Measurements from ENCODE around the gene STK11.

The STK11 gene

DNA sequence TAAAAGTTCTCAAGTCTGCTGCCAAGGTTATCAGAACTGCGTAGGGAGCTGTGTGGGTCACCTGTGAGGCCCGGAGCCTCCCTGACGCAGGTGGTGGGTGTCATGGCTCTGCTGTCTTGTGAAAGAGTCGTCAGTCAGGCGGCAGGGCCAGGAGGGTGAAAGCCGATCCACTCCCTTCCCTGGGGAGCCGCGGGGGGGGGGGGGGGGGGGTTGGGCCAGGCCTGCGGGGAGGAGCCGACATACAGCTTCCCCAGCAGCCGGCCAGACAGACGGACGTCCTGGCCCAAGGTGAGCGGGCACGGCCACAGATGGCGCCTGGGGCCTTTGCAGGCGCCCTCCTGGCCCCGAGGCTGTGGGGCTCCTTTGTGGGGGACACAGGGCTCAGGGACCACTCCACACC, 43.9 kb upstream of the STK11 start:
- Histone ChIP-seq H3F3A (ENCODE audit: insufficient read depth, low read length) (no peaks in the 10 kb centered on the region), H2AFZ (ENCODE audit: low read length) (no peak overlapping the region), H3K79me2 (ENCODE audit: low read length) (peaks cover 69% of the 10 kb centered on the region), H3K9me2 (replicated peaks; ENCODE audit: insufficient read depth, low read length) (no peaks in the 10 kb centered on the region), H3K36me3 (replicated peaks; ENCODE audit: insufficient read depth, low read length) (no peaks in the 10 kb centered on the region), H3K27me3 (replicated peaks; ENCODE audit: insufficient read depth, low read length) (no peaks in the 10 kb centered on the region), H3K9me3 (replicated peaks; ENCODE audit: insufficient read depth, low read length) (no peaks in the 10 kb centered on the region), H3K27ac (ENCODE audit: low read length) (no peak overlapping the region), H3K4me2 (ENCODE audit: low read depth, low read length) (no peak overlapping the region), H3K9ac (ENCODE audit: low read length) (no peak overlapping the region), H3K4me1 (ENCODE audit: low read length) (no peaks in the 10 kb centered on the region), H4K20me1 (ENCODE audit: insufficient read depth, low read length) (no peaks in the 10 kb centered on the region), H3K4me3 (ENCODE audit: low read length) (no peak overlapping the region)
- DNase-seq: no peak
- TF ChIP-seq, protein P1, sequence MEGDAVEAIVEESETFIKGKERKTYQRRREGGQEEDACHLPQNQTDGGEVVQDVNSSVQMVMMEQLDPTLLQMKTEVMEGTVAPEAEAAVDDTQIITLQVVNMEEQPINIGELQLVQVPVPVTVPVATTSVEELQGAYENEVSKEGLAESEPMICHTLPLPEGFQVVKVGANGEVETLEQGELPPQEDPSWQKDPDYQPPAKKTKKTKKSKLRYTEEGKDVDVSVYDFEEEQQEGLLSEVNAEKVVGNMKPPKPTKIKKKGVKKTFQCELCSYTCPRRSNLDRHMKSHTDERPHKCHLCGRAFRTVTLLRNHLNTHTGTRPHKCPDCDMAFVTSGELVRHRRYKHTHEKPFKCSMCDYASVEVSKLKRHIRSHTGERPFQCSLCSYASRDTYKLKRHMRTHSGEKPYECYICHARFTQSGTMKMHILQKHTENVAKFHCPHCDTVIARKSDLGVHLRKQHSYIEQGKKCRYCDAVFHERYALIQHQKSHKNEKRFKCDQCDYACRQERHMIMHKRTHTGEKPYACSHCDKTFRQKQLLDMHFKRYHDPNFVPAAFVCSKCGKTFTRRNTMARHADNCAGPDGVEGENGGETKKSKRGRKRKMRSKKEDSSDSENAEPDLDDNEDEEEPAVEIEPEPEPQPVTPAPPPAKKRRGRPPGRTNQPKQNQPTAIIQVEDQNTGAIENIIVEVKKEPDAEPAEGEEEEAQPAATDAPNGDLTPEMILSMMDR (IDR thresholded peaks at IDR 0.05; ENCODE audit: low read length): no peak
- TF ChIP-seq EZH2 (optimal IDR thresholded peaks at IDR 0.05; ENCODE audit: low read depth, low read length) (no peak), EZH2phosphoT487 (IDR thresholded peaks at IDR 0.05; ENCODE audit: low read length) (no peak)

DNA sequence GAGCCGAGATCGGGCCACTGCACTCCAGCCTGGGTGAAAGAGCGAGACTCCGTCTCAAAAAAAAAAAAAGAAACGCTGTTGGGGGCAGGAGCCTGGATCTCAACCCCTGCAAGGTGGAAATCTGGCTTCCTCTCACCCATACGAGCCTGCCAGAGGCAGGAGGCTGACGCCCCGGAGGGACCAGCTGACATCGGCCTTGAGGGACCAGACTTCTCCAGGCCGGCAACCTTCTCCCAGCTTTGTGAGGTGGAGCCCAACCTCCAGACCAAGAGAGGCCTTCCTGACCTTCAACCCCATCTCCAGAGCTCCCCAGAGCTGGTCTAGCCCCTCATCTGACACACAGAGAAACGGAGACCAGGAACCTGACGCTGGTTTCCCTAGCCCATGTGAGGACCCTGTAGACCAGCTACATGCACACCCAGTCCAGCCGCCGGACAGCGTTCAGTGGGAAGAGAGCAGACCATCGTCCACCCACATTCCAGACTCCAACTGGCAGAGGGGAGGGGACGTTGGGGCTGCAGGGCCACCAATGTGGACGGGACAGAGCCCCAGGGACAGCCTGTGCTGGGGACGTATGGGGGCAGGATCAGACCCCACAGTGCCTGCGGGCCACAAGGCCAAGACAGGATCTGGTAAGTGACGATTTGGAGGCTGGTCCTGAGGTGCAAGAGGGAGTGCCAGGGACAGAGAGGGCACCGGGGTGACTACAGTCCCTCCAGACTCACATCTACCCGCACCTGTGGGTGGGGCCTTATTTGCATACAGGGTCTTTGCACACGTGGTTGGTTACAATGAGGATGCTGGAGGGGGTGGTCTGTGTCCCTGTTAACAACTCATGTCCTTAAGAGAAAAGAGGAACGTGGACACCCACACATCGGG, 42.9 kb upstream of the STK11 start:
- Histone ChIP-seq H3K4me1 (ENCODE audit: low read length) (no peaks in the 10 kb centered on the region), H3K4me2 (ENCODE audit: low read depth, low read length) (no peak overlapping the region), H3K36me3 (replicated peaks; ENCODE audit: insufficient read depth, low read length) (no peaks in the 10 kb centered on the region), H2AFZ (ENCODE audit: low read length) (no peak overlapping the region), H3K27me3 (replicated peaks; ENCODE audit: insufficient read depth, low read length) (no peaks in the 10 kb centered on the region), H3F3A (ENCODE audit: insufficient read depth, low read length) (no peaks in the 10 kb centered on the region), H3K79me2 (ENCODE audit: low read length) (peaks cover 71% of the 10 kb centered on the region), H3K9me2 (replicated peaks; ENCODE audit: insufficient read depth, low read length) (no peaks in the 10 kb centered on the region), H3K4me3 (ENCODE audit: low read length) (no peak overlapping the region), H4K20me1 (ENCODE audit: insufficient read depth, low read length) (no peaks in the 10 kb centered on the region), H3K9me3 (replicated peaks; ENCODE audit: insufficient read depth, low read length) (no peaks in the 10 kb centered on the region), H3K9ac (ENCODE audit: low read length) (no peak overlapping the region), H3K27ac (ENCODE audit: low read length) (no peak overlapping the region)
- TF ChIP-seq EZH2 (optimal IDR thresholded peaks at IDR 0.05; ENCODE audit: low read depth, low read length) (no peak), EZH2phosphoT487 (IDR thresholded peaks at IDR 0.05; ENCODE audit: low read length) (no peak)
- TF ChIP-seq, protein P1 (IDR thresholded peaks at IDR 0.05; ENCODE audit: low read length): no peak
- DNase-seq: no peak

DNA sequence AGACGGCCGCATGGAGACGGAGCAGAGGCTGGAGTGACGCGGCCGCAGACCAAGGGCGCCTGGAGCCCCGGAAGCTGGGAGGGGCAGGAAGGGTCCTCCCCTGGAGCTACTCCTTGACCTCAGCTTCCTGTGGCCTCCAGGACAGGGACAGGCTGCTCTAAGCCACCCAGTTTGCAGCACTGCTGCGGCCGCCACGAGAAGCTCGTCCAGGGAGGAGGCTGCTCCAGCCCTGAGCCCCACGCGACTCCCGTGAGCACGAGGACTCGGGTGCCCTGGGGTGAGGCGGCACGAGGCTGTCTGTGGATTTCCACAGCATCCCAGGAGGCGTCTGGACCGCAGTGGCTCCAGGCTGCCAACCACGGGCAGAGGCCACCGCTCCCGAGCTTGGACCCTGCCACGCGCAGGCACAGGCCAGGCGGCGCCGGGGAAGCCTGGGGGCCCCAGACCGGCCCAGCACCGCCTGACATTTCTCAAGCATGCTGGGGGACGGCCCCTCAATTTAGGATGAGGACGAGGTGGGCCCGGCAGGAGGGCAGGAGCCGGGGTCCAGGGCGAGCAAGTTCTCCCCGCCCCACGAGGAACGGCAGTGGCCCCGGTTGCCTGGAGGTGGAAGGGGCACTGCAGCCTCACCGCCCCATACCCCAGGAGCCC, 42.2 kb upstream of the STK11 start:
- TF ChIP-seq EZH2 (optimal IDR thresholded peaks at IDR 0.05; ENCODE audit: low read depth, low read length): no peak
- TF ChIP-seq EZH2phosphoT487 (IDR thresholded peaks at IDR 0.05; ENCODE audit: low read length): no peak
- TF ChIP-seq, protein P1 (IDR thresholded peaks at IDR 0.05; ENCODE audit: low read length): no peak
- Histone ChIP-seq H4K20me1 (ENCODE audit: insufficient read depth, low read length) (no peaks in the 10 kb centered on the region), H2AFZ (ENCODE audit: low read length) (no peak overlapping the region), H3K4me3 (ENCODE audit: low read length) (no peak overlapping the region), H3K9me2 (replicated peaks; ENCODE audit: insufficient read depth, low read length) (no peaks in the 10 kb centered on the region), H3K9me3 (replicated peaks; ENCODE audit: insufficient read depth, low read length) (no peaks in the 10 kb centered on the region), H3K36me3 (replicated peaks; ENCODE audit: insufficient read depth, low read length) (no peaks in the 10 kb centered on the region), H3K4me2 (ENCODE audit: low read depth, low read length) (no peak overlapping the region), H3K27ac (ENCODE audit: low read length) (no peak overlapping the region), H3K4me1 (ENCODE audit: low read length) (no peaks in the 10 kb centered on the region), H3K9ac (ENCODE audit: low read length) (no peak overlapping the region), H3F3A (ENCODE audit: insufficient read depth, low read length) (no peaks in the 10 kb centered on the region), H3K27me3 (replicated peaks; ENCODE audit: insufficient read depth, low read length) (no peaks in the 10 kb centered on the region), H3K79me2 (ENCODE audit: low read length) (peaks cover 71% of the 10 kb centered on the region)
- no peak for DNase-seq

All from MM.1S (cell line).